Osteoblast (primary cell): Measurements from ENCODE around the gene TMEM54. TPM values are rescaled to one million over a fixed set of nuclear protein-coding genes. Genes with fewer than 3 reads are reported as not detected.

ENCODE experiments used
- DNase-seq: peaks from one replicate; pipeline ENCODE4 v3.0.0; 2011; ENCODE audit warnings: low spot score, mixed read lengths; ENCODE audit not compliant: insufficient read length; ENCODE audit errors: missing footprints
- H2AFZ ChIP-seq: 2 replicates; pipeline ENCODE4 v1.6.0; 2011; ENCODE audit warnings: mild to moderate bottlenecking, low read length
- H3K27ac ChIP-seq: 2 replicates; pipeline ENCODE4 v1.5.1; 2011; ENCODE audit warnings: mild to moderate bottlenecking, low read depth, low read length, moderate library complexity
- H3K27me3 ChIP-seq: 2 replicates; pipeline ENCODE4 v1.6.0; 2012; ENCODE audit warnings: mild to moderate bottlenecking, control low read depth, inconsistent platforms, low read length, moderate library complexity; ENCODE audit not compliant: insufficient read depth
- H3K36me3 ChIP-seq: 2 replicates; pipeline ENCODE4 v1.5.1; 2011; ENCODE audit warnings: mild to moderate bottlenecking, low read length, control low read depth, moderate library complexity; ENCODE audit not compliant: insufficient read depth
- H3K4me1 ChIP-seq: 2 replicates; pipeline ENCODE4 v1.5.1; 2011; ENCODE audit warnings: mild to moderate bottlenecking, low read length, control low read depth, moderate library complexity; ENCODE audit not compliant: insufficient read depth
- H3K4me2 ChIP-seq: 2 replicates; pipeline ENCODE4 v1.6.0; 2011; ENCODE audit warnings: mild to moderate bottlenecking, low read length; ENCODE audit not compliant: insufficient read depth
- H3K4me3 ChIP-seq: fragments of 200-600 bp; sonication (generic); 3 replicates; pipeline ENCODE4 v1.5.1; 2012; ENCODE audit warnings: mild to moderate bottlenecking, low read length, inconsistent platforms; ENCODE audit not compliant: insufficient read depth
- H3K79me2 ChIP-seq: 2 replicates; pipeline ENCODE4 v1.6.0; 2012; ENCODE audit warnings: mild to moderate bottlenecking, low read length, control low read depth, inconsistent platforms; ENCODE audit not compliant: insufficient read depth
- H3K9me3 ChIP-seq: 2 replicates; pipeline ENCODE4 v1.5.1; 2011; ENCODE audit warnings: low read depth, low read length, control low read depth
- H4K20me1 ChIP-seq: 2 replicates; pipeline ENCODE4 v1.6.0; 2012; ENCODE audit warnings: mild to moderate bottlenecking, low read length, control low read depth; ENCODE audit not compliant: insufficient read depth
- CTCF ChIP-seq: IDR thresholded peaks from 2 replicates; pipeline ENCODE4 v1.5.1; 2011; ENCODE audit warnings: mild to moderate bottlenecking, low read depth, low read length, moderate library complexity; ENCODE audit errors: extremely low read depth
- total RNA-seq: library from RNA; depleted of rRNA; stranded (reverse); fragments of >200 nt; gene quantifications from 2 replicates; pipeline ENCODE4 v1.2.3, GENCODE V29; 2012

The TMEM54 gene
- total RNA-seq, 1 donor = 22.4 TPM

- Histone ChIP-seq H3K27ac (no peak overlapping the region), H3K4me2 (no peak overlapping the region), H2AFZ (no peak overlapping the region), H3K27me3 (no peaks in the 10 kb centered on the region), H3K4me1 (peaks cover 6% of the 10 kb centered on the region), H3K9me3 (no peaks in the 10 kb centered on the region), H4K20me1 (peaks cover 3% of the 10 kb centered on the region), H3K79me2 (peaks cover 15% of the 10 kb centered on the region), H3K4me3 (no peak overlapping the region), H3K36me3 (peaks cover 34% of the 10 kb centered on the region)
- TF ChIP-seq CTCF = no peak
- no peak for DNase-seq
These were observed 46.6 kb upstream of the TMEM54 start for GRCh38 chr1:32947669-32948389.

GRCh38 chr1:32946413-32946812, 45.2 kb upstream of the TMEM54 start:
- H3K27ac ChIP-seq = no peak overlapping the region
- H3K9me3 ChIP-seq = no peaks in the 10 kb centered on the region
- H2AFZ ChIP-seq = no peak overlapping the region
- TF ChIP-seq CTCF = no peak
- no peak overlapping the region for H3K4me2 ChIP-seq
- H3K36me3 ChIP-seq = peaks cover 39% of the 10 kb centered on the region
- peaks cover 3% of the 10 kb centered on the region for H4K20me1 ChIP-seq
- H3K79me2 ChIP-seq = peaks cover 12% of the 10 kb centered on the region
- DNase-seq = no peak
- no peak overlapping the region for H3K4me3 ChIP-seq
- H3K4me1 ChIP-seq = peaks cover 6% of the 10 kb centered on the region
- H3K27me3 ChIP-seq = no peaks in the 10 kb centered on the region

GRCh38 chr1:32944180-32944579, 43.0 kb upstream of the TMEM54 start:
- Histone ChIP-seq H2AFZ (no peak overlapping the region), H3K27me3 (no peaks in the 10 kb centered on the region), H3K27ac (no peak overlapping the region), H3K36me3 (peaks cover 39% of the 10 kb centered on the region), H3K9me3 (no peaks in the 10 kb centered on the region), H3K4me3 (no peak overlapping the region), H3K4me1 (peaks cover 26% of the 10 kb centered on the region), H3K79me2 (peaks cover 3% of the 10 kb centered on the region), H4K20me1 (peaks cover 7% of the 10 kb centered on the region), H3K4me2 (no peak overlapping the region)
- no peak for TF ChIP-seq CTCF
- DNase-seq = no peak

- Histone ChIP-seq H3K9me3 (no peaks in the 10 kb centered on the region), H3K27me3 (no peaks in the 10 kb centered on the region)
These were observed 38.6 kb upstream of the TMEM54 start for GRCh38 chr1:32939655-32940371.

More at GRCh38 chr1:32939655-32940371, 38.6 kb upstream of the TMEM54 start:
- peak overlapping the region; percentile 19 for H3K4me2 ChIP-seq
- no peak overlapping the region for H3K4me3 ChIP-seq
- peak; percentile 92 for DNase-seq
- no peak overlapping the region for H2AFZ ChIP-seq
- H3K4me1 ChIP-seq = peaks cover 20% of the 10 kb centered on the region
- H3K79me2 ChIP-seq = no peaks in the 10 kb centered on the region
- no peak for TF ChIP-seq CTCF
- peaks cover 42% of the 10 kb centered on the region for H3K36me3 ChIP-seq
- peaks cover 7% of the 10 kb centered on the region for H4K20me1 ChIP-seq
- H3K27ac ChIP-seq = peak overlapping the region; percentile 9
